AG09319 (cell line): ENCODE measurements around the gene TRAP1.
"Not testable (repeated sequence)": the region's sequence is repeated elsewhere in the genome, so short reads cannot be mapped to it uniquely, and the experiment has no call there.

Source experiments
- DNase-seq: peaks from one replicate; pipeline ENCODE4 v3.0.0-alpha.2; 2010; ENCODE audit warnings: low read depth; ENCODE audit errors: extremely low read depth
- CTCF ChIP-seq: IDR thresholded peaks from 2 replicates; pipeline ENCODE4 v1.5.1; 2011; ENCODE audit warnings: low read depth, mild to moderate bottlenecking, inconsistent platforms, low read length, moderate library complexity

TRAP1 gene

GRCh38 chr16:3722508-3722907 lies 5.2 kb upstream of the TRAP1 start:
- TF ChIP-seq CTCF: no peak
- no peak for DNase-seq

- no peak for TF ChIP-seq CTCF
- DNase-seq: no peak
Observed at GRCh38 chr16:3720418-3720817, 3.1 kb upstream of the TRAP1 start.

- no peak for DNase-seq
- TF ChIP-seq CTCF: no peak
Observed at GRCh38 chr16:3718628-3719027, 1.3 kb upstream of the TRAP1 start.

- DNase-seq: no peak
- no peak for TF ChIP-seq CTCF
Observed at GRCh38 chr16:3718019-3718391, 681 bp upstream of the TRAP1 start.

- TF ChIP-seq CTCF: no peak
- no peak for DNase-seq
Observed at GRCh38 chr16:3716831-3717234, 491 bp downstream of the TRAP1 start.

GRCh38 chr16:3715430-3715829 lies 1.9 kb downstream of the TRAP1 start:
- DNase-seq: no peak
- TF ChIP-seq CTCF: no peak

- not testable (repeated sequence) for DNase-seq
Observed at GRCh38 chr16:3714378-3714777, 2.9 kb downstream of the TRAP1 start.

GRCh38 chr16:3713587-3714242 lies 3.6 kb downstream of the TRAP1 start:
- DNase-seq: no peak
- no peak for TF ChIP-seq CTCF
